GM21576 (cell line): ENCODE data around the gene CENPO.

Source experiments
- ATAC-seq: cut with Tn5 transposase; IDR thresholded peaks from one replicate; pipeline ENCODE4 v1.9.1; 2021; ENCODE audit warnings: mild to moderate bottlenecking, moderate library complexity; ENCODE audit not compliant: unreplicated experiment

CENPO gene, protein sequence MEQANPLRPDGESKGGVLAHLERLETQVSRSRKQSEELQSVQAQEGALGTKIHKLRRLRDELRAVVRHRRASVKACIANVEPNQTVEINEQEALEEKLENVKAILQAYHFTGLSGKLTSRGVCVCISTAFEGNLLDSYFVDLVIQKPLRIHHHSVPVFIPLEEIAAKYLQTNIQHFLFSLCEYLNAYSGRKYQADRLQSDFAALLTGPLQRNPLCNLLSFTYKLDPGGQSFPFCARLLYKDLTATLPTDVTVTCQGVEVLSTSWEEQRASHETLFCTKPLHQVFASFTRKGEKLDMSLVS

DNA sequence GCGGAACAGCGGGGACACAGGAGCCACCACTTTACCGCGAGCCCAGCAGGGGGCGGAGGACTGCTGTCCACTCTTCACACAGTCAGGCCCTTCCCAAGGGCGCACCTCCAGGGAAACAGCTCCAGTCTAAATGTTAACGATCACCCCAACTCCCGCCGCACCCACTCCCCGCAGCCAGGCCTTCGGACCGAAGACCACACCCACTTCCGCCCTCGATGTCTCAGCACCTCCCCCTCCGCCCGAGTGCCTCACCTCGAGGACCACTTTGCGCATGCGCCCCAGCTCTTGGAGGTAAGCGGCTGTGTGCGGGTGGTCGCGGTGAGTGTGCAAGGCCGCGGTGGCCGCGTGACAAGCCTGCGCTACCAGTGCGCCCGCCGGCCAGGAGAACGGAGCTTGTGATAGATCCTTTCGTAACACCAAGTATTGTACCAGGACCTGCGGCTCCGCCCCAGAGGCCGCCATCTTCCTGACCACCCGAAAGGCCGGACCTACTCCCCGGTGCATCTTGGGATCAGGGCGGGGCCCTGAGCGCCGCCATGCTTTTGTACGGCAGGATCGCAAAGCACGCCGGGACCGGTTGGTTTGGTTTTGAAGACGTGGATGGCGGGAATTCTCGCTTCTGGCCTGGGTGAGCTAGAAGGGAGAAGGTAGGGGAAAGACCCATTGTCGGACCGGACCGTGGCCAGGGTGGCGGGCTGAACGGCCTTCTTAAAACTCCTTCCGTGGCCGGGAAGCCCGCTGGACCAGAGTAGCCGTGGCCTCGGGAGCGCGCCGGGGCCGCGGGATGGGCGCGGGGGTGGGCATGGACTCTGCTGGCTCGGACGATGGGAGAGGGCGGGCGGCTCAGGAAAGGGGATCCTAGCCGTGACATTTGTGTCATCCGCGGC lies at the start of gene CENPO, which contains the start of gene PTRHD1:
Gene CENPO (plus strand): TSS at position 552 of the 887 bp plus-strand sequence. CDS start 495 bp downstream, outside the sequence.
Gene PTRHD1 (minus strand): TSS at position 518 of the 887 bp plus-strand sequence. CDS start 14 bp downstream, at position 504.
- peak; percentile 87 for ATAC-seq

DNA sequence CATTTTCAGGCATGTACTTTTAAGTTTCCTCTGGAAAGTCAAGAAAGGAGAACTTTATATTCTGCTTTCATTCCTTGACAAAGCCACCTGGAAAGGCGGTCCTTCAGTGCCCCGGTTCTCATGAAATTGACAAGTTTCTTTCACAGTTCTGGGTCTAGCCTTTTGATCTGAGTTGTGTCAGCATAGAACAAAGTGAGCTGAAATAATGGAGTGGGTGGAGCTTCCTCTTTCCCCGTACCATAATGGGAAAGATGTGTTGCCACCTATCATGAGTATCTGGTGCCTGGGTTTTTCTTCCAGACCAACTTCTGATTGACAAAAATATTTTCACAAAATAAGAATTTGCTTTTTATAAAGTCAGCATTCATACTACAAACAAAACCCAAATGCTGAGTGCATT lies 49.3 kb upstream of the CENPO start:
- no peak for ATAC-seq

DNA sequence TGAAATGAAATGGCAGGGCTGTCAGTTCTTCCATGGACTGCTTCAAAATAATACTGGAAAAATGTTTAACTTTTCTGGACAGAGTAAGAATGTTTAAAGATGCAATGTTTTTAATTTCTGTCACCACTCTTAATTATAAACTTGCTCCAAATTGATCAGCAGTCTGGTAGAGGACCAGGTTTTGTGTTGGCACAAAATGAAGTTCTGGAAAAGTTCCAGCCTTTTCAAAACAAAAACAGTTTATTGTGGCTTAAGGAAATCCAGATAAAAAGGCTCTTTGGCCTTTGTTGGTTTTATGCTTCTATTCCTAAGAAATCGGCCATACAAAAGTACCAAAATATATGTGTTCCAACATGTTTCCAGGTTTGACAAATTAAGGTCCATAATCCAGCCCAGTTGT lies 48.9 kb upstream of the CENPO start:
- no peak for ATAC-seq

DNA sequence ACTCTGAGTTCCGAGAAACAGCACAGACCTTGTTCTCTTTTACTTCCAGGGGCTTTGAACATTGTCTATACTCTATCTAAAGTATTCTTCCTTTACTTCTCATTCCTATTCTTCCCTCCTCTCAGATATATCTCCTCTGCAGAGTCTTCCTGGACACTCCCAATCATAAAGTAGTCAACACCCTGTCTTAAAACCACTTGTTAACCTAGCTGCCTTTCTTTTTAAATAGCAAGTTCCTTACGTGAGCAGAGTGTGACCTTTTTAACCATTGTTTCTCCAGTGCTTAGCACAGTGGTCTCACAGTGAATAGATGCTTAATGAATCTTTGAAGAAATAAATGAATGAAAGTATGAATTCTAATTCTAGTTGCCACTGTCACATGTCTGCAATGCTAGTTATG lies 47.4 kb upstream of the CENPO start:
- no peak for ATAC-seq

DNA sequence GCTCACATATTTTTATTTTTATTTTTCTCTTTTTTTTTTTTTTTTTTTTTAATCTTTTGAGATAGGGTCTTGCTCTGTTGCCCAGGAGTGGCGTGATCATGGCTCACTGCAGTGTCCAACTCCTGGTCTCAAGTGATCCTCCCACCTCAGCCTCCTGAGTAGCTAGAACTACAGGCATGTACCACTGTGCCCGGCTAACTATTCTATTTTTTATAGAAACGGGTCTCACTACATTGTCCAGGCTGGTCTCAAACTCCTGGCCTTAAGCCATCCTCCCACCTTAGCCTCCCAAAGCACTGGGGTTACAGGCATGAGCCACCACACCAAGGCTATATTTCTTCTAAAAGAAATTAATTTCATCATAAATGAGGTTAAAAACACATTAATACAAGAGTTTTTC lies 45.9 kb upstream of the CENPO start:
- ATAC-seq = no peak

DNA sequence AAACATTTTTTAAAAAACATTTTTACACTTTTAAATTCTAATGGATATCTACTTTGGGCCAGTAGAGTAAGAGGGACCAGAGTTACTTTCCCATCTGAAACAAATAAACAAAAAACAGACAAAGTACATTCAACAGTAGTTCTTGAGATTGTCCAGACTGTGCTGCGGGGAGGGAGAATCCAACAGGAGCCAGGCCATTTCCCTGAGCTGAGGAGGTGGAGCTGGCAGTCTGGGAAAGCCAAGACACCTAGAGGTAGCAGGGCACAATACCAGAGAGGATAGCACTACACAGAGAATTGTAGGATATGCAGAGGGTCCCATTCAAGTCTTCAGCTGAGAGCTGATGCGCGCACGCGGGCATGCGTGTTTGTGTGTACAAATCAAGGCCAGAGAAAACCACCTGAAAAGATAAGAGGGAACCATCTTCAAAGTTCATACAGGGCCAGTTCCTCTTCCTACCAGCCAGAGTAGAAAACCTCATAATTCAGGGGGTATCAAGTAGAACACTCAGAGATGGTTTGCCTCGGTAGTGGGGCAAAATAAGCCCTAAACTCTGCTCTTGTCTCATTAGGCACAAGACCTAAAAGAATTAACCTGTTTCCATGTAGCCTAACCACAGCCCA lies 44.0 kb upstream of the CENPO start:
- no peak for ATAC-seq

- no peak for ATAC-seq
These were observed 38.1 kb upstream of the CENPO start for GRCh38 chr2:24754985-24755705.

DNA sequence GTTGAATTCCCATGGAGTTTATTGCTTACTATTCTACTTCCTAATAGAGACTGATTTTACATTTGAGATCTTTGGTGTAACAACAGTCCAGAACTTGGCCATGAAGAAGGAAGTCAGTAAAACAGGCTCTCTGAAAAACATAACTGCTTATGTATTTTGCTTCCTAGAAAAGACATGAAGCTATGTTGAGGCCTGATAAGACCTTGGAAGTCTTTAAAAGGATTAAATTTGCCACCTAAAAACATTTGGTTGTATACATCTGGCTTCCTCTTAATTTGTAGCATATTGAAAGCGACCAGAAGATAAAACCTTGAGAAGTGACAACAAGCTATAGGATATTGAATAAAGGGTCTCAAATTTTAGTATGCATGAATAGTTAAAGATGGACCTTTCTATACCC lies 36.4 kb upstream of the CENPO start:
- ATAC-seq = no peak

DNA sequence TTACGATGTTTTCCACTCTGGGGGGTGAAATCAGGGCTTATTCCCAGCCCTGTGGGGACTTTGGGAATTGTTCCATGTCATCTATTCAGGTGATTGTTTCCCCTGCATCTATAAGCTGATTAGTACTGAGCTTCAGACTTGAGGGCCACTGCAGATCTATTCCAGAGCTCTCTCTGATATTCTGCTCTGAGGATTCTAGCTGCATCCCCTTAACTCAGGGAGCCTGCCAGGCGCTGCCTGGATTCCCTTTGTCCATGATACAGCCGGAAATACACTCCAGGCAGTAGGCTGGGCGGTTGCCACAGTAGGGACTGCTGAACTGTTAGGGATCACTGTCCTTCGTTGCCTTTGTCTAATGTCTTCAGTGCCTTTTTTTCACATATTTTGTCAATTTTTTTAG lies 31.4 kb upstream of the CENPO start:
- no peak for ATAC-seq

GRCh38 chr2:24762518-24762917 lies 30.7 kb upstream of the CENPO start:
- no peak for ATAC-seq

GRCh38 chr2:24763843-24764242 lies 29.4 kb upstream of the CENPO start:
- ATAC-seq = no peak

- no peak for ATAC-seq
These were observed 26.6 kb upstream of the CENPO start for GRCh38 chr2:24766609-24767008.

GRCh38 chr2:24768013-24768412 lies 25.2 kb upstream of the CENPO start:
- no peak for ATAC-seq

DNA sequence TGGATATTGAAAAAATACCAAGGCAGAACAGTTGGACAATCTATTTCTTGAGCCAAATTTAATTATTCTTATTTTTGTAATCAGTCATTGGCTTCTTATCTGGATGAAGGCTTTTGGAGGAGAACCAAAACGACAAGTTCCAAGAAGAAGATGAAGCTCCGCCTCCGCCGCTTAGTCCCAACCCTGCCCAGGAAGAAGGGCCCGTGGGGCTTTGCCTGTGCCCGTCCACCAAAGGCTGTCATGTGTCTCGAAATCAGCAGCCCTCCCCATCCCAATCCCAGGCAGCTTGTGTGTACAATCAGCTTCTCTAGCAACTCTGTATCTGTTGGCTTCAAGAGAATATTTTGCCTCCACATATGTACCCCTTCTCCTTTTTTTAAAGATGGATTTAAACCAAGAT lies 24.6 kb upstream of the CENPO start:
- ATAC-seq = no peak

DNA sequence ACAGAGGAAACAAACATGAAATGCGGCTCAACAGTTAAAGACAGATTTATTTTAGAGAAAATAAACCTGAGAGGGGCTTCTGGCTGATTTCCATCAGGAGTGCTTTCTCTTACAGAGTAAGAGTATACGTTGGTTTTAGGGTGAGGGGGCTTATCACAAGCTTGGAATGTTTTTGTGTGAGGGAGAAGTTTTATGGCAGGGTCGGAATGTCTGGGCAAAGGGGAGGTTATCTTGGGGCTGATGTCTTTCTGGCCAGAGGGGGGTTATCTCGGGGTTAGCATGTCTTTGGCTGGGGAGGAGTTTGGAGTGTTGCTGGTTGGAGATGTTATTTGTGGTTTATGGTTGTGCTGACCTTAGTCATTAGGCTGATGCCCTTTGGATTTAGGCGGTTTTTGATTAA lies 22.2 kb upstream of the CENPO start:
- no peak for ATAC-seq

DNA sequence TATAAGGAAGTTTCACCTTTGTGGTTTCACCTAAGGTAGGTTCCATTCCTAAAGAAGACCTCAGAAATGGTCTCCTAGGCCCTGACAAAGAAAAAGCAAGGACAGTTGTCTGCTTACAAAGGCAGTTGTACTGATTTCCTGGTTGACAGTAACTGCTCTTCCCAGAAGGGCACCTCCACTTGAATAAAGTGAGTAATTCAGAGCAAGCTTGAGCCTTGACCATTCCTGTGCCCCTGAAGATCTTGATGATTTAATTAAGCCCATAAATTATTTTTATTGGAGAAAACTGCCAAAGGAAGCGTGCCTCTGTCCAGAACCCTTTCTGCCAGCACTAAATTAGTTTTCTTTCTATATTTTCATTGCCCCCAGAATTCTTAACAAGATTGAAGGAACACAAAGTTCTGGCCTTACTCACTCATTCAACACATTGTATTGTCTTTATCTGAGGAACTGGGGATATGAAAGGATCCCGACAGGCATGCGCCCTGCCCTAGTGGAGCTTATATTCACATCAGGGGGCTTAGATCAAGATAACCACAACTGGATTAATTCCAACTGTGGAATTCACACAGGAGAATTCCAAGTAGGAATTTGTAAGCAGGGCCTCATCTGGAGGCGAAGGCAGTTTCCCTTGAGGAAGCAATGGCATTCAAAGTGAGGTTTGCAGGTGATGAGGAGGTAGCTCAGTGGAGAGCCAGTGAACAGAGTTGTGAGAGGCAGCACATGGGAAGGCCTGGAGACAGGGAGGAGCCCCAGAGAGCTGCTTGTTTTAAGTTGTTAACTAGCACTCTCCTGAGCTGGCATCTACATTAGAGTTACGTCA lies 21.2 kb upstream of the CENPO start:
- no peak for ATAC-seq

- ATAC-seq = no peak
These were observed 18.9 kb upstream of the CENPO start for GRCh38 chr2:24774373-24774772.

DNA sequence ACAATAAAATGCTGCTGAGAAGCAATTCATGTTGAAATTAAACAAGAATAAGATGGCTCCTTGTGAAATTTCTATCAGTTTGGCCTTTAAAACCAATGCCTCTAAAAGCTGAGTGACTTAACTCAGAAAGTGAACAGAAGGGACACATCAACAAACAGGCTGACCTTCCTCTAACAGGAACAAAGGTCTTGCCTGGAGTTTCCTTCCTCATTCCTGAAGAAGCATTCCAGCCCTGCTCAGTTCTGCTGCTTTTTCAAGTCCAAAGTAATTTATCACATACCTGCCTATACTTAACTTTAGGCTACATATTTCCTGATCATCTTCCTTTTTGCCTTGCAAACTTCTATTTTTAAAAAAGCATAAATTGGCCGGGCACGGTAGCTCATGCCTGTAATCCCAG lies 14.1 kb upstream of the CENPO start:
- ATAC-seq = no peak

GRCh38 chr2:24783641-24784040 lies 9.6 kb upstream of the CENPO start:
- ATAC-seq = no peak

DNA sequence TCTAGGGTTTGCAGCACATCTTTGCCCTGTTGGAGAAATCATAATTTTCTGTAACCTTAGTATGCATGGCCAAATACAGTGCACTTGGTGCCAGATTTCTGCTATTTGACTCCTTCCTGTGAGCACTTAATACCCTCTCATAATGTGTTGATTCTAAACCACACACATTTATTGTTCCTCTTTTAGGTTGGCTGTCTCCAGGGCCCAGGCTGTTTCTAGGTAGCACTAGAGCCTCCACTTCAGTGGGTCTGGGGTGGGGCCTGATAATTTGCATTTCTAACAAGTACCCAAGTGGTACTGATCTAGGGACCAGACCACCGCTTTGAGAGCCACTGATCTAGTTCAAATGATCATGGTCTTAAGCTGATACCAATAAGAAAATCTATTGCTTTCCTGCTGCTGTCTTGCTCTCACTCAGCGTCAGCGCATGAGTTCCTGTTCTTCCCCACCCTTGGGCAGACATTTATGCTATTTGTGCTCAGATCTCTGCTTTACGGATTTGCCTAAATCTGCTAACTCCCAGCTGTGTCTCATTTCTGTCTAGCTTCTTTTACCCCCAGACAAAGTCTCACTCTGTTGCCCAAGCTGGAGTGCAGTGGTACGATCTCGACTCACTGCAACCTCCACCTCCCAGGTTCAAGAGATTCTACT lies 7.4 kb upstream of the CENPO start:
- ATAC-seq = peak; percentile 73
